Kidney epithelial cell (primary cell): ENCODE data around the gene SCN1A. TPM values are rescaled to one million over a fixed set of nuclear protein-coding genes. Genes with fewer than 3 reads are reported as not detected.
A peak's percentile ranks its signal among the peaks of the same experiment; 100 is the strongest.

Source experiments
- DNase-seq: peaks from one replicate; pipeline ENCODE4 v3.0.0-alpha.2; 2010; ENCODE audit warnings: low read depth
- H3K27me3 ChIP-seq: 2 replicates; pipeline ENCODE4 v1.6.0; 2011; ENCODE audit warnings: low read length; ENCODE audit not compliant: control insufficient read depth, insufficient read depth
- H3K36me3 ChIP-seq: 2 replicates; pipeline ENCODE4 v1.5.1; 2011; ENCODE audit warnings: low read length; ENCODE audit not compliant: control insufficient read depth, insufficient read depth
- H3K4me3 ChIP-seq: 2 replicates; pipeline ENCODE4 v1.5.1; 2011; ENCODE audit warnings: low read depth, mild to moderate bottlenecking, control low read depth, low read length
- total RNA-seq: library from RNA; depleted of rRNA; stranded (reverse); fragments of >200 nt; gene quantifications from 2 replicates; pipeline ENCODE4 v1.2.3, GENCODE V29; 2015
- TF ChIP-seq, protein P1 (sequence below): IDR thresholded peaks from 2 replicates; pipeline ENCODE4 v1.5.1; 2011; ENCODE audit warnings: mild to moderate bottlenecking, moderate library complexity, low read length, control low read depth, inconsistent platforms; ENCODE audit not compliant: insufficient read depth, poor library complexity, severe bottlenecking

Gene SCN1A
- total RNA-seq, 1 donor from 2014 or later, result not detected

DNA sequence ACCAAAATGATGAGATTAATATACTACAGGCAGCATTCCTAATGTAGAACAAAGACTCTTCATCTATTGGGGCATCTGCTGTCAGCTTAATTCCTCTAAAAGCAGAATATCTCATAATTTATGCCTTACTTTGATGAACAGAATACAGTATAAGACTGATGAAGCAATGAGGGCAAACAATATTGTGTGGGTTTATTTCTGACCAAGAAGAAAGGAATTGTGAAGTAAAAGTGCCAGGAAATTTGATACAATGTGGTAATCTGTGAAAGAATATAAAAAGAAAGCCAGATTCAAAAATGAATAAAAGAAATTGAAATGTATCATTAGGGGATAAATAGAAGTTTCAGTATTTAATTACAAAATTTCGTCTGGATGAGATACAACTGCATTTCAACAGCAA lies 95.5 kb downstream of the SCN1A start:
- no peaks in the 10 kb centered on the region for H3K27me3 ChIP-seq
- H3K4me3 ChIP-seq, result no peak overlapping the region
- TF ChIP-seq, protein P1, sequence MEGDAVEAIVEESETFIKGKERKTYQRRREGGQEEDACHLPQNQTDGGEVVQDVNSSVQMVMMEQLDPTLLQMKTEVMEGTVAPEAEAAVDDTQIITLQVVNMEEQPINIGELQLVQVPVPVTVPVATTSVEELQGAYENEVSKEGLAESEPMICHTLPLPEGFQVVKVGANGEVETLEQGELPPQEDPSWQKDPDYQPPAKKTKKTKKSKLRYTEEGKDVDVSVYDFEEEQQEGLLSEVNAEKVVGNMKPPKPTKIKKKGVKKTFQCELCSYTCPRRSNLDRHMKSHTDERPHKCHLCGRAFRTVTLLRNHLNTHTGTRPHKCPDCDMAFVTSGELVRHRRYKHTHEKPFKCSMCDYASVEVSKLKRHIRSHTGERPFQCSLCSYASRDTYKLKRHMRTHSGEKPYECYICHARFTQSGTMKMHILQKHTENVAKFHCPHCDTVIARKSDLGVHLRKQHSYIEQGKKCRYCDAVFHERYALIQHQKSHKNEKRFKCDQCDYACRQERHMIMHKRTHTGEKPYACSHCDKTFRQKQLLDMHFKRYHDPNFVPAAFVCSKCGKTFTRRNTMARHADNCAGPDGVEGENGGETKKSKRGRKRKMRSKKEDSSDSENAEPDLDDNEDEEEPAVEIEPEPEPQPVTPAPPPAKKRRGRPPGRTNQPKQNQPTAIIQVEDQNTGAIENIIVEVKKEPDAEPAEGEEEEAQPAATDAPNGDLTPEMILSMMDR, result no peak
- no peaks in the 10 kb centered on the region for H3K36me3 ChIP-seq
- no peak for DNase-seq

DNA sequence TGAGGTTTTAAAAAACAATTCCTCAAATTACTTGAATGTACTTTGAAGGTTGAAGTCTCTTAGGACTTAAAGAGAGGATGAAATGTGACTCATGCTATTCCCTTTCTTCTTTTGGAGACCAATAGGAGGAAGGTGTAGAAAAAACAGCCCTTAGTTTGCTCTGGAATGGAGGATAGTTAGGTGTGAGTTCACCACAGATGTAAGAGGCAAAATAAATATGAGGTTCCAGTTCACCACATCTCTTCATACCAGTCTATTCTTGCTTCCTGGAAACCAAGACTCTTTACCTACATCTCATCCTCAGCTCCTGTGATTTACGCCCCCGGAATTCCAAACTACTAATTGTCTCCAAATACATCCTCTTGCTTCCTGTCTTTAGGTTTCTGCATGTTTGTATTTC lies 96.8 kb downstream of the SCN1A start:
- Histone ChIP-seq H3K27me3 (no peaks in the 10 kb centered on the region), H3K4me3 (no peak overlapping the region), H3K36me3 (no peaks in the 10 kb centered on the region)
- TF ChIP-seq, protein P1, result no peak
- DNase-seq, result peak; percentile 2

DNA sequence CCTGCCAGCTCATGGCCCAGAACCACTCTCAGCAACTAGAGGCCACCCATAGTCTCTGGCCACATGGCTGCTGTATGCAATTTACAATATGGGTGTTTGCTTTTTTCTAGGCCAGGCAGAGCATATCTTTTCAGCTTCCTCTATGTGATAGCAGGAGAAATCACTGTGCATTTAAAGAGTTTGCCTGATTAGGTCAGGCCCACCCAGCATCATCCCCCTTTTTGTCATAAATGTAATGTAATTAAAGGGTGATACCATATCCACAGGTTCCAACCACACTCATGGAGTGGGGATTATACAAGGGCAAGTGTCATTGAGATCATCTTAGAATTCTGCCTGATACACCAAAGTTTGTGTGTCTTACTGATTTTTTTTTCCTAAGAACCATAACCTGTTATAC lies 102.5 kb downstream of the SCN1A start:
- TF ChIP-seq, protein P1, result no peak
- DNase-seq, result no peak

DNA sequence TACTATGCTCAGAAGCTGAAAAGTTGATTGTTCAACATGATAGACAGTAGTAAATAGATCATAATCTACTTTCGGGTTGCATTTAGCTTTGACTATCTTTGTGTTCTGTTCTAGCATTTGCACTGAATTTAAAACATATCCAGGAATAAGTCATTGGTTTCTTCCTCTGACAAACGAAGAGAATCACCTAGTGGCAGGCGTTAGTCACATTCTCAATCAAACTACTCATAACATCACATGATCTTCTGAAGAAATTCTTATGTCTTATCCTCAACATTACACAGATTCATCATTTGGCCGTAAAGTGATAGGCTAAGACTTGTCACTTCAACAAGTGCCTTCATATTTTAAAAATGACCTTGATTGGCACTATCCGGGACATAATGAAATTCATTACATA lies 110.6 kb downstream of the SCN1A start:
- H3K4me3 ChIP-seq, result no peak overlapping the region
- H3K27me3 ChIP-seq, result no peaks in the 10 kb centered on the region
- TF ChIP-seq, protein P1, result no peak
- DNase-seq, result no peak
- no peaks in the 10 kb centered on the region for H3K36me3 ChIP-seq

More for the DNA sequence above, 102.5 kb downstream of the SCN1A start:
- Histone ChIP-seq H3K4me3 (no peak overlapping the region), H3K27me3 (no peaks in the 10 kb centered on the region), H3K36me3 (no peaks in the 10 kb centered on the region)

DNA sequence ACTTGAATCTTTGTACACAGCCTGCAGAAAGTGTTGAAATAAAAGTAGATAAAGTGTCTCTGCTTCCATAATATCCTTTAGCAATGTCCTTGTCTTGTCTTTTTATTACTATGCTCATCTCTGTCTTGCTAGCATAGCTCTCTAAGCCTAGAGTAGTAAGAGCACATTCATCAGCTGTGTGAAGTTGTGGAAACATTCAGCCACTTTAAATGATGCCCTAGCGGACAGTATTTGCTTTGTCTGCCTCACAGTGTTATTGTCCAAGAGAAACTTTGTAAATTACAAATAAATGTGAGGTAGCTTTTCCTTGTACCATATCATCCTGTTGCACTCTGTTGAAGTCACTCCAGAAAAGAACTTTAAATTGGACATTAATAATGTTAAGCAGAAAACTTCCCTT lies 113.9 kb downstream of the SCN1A start:
- H3K36me3 ChIP-seq, result no peaks in the 10 kb centered on the region
- no peak overlapping the region for H3K4me3 ChIP-seq
- DNase-seq, result no peak
- H3K27me3 ChIP-seq, result no peaks in the 10 kb centered on the region
- TF ChIP-seq, protein P1, result no peak

DNA sequence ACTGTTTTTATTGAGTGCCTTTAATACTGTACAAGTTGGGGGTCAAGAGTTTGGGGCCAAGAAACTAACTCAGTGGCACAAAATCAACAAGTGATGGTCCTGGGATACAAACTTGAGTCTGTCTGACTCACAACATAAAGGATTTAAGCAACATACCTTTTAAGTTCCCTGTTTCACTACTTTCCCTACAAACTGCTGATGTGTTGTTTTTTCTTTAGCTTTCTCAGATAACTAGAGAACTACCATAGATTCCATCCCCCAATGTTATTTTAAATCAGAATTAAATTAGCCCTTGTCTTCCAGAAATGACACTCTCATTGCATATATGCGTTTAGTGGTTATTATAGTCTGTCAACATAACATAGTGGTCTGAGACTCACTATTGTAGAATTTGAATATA lies 116.2 kb downstream of the SCN1A start:
- Histone ChIP-seq H3K27me3 (no peaks in the 10 kb centered on the region), H3K4me3 (no peak overlapping the region), H3K36me3 (no peaks in the 10 kb centered on the region)
- TF ChIP-seq, protein P1, result no peak
- DNase-seq, result no peak
